Measurements from ENCODE around the gene VPS45.

VPS45 gene

DNA sequence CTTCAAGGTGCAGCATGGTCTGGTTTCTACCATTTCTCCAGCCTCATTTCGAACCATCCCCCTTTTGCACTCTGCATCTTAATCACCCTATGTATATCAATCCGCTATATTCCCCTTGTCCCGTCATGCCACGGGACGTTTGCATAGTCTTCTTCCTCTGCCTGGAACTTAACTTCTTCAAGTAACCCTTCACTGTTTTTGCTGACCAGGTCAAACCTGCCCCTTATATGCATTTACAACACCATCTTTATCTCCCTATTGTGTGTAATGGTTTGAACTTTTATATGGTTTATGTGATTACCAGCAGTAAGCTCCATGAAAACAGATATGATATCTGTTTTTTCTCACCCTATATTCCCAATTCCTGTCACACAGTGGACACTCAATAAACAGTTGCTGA is 2.3 kb downstream of the VPS45 start:
- H3K4me3 ChIP-seq (replicated peaks; ENCODE audit: low read depth, low read length): no peak overlapping the region
- DNase-seq (ENCODE audit: extremely low read depth, low read depth): no peak
- TF ChIP-seq, protein P1, sequence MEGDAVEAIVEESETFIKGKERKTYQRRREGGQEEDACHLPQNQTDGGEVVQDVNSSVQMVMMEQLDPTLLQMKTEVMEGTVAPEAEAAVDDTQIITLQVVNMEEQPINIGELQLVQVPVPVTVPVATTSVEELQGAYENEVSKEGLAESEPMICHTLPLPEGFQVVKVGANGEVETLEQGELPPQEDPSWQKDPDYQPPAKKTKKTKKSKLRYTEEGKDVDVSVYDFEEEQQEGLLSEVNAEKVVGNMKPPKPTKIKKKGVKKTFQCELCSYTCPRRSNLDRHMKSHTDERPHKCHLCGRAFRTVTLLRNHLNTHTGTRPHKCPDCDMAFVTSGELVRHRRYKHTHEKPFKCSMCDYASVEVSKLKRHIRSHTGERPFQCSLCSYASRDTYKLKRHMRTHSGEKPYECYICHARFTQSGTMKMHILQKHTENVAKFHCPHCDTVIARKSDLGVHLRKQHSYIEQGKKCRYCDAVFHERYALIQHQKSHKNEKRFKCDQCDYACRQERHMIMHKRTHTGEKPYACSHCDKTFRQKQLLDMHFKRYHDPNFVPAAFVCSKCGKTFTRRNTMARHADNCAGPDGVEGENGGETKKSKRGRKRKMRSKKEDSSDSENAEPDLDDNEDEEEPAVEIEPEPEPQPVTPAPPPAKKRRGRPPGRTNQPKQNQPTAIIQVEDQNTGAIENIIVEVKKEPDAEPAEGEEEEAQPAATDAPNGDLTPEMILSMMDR (IDR thresholded peaks at IDR 0.05; ENCODE audit: low read depth, low read length, missing control alignments): no peak

DNA sequence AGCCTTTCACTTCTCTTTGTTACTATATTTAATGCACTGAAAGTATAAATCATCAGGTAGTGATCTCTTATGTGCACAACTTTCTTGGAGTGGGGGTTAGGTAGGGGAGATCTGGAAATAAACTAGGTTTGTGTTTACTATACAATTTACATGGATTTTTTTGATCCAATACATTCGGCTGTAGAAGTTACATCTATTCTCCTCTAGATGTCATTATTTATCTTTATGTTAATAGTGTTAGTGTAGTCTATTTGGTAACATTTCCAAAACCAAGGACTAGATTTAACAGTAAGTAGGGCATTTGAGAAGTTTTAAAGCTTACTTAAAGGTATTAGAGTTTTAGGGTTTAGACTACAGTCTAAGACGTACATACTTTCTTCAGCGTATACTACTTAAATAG is 5.4 kb downstream of the VPS45 start:
- no peak for DNase-seq (ENCODE audit: extremely low read depth, low read depth)
- TF ChIP-seq, protein P1 (IDR thresholded peaks at IDR 0.05; ENCODE audit: low read depth, low read length, missing control alignments): no peak
- H3K4me3 ChIP-seq (replicated peaks; ENCODE audit: low read depth, low read length): no peak overlapping the region

DNA sequence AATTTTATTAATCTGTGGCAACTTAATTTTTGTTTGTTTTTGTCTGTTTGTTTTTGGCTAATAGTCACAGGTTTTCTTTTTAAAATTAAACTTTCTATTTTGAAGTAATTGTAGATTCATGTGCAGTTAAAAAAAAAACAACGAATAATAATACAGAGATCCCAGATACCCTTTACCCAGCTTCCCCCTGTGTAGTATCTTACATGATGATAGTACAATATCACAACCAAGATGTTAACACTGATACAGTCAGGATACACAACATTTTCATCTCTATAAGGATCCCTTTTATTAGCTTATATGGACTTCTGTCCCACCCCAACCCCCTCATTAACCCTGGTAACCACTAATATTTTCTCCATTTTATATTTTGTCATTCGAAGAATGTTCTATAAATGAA is 5.9 kb downstream of the VPS45 start:
- TF ChIP-seq, protein P1 (IDR thresholded peaks at IDR 0.05; ENCODE audit: low read depth, low read length, missing control alignments): no peak
- DNase-seq (ENCODE audit: extremely low read depth, low read depth): no peak

DNA sequence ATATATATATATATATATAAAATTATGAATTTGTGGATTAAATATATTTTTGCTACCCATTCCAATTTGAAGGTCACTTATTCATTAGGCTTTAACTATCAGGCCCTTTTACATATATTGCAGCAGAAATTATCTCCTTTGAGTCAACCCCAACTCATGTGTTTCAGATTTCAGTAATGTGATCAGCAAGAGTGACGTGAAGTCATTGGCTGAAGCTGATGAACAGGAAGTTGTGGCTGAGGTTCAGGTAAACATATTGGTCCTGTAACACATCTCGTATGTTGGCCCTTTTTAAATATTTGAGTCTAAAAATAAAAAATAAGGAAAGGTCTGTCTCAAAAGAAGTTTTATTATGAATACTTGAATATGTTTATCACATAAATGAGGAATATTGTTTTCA is 8.5 kb downstream of the VPS45 start:
- no peak overlapping the region for H3K4me3 ChIP-seq (replicated peaks; ENCODE audit: low read depth, low read length)
- DNase-seq (ENCODE audit: extremely low read depth, low read depth): no peak
- TF ChIP-seq, protein P1 (IDR thresholded peaks at IDR 0.05; ENCODE audit: low read depth, low read length, missing control alignments): no peak

More for the DNA sequence above, 5.9 kb downstream of the VPS45 start:
- no peak overlapping the region for H3K4me3 ChIP-seq (replicated peaks; ENCODE audit: low read depth, low read length)

DNA sequence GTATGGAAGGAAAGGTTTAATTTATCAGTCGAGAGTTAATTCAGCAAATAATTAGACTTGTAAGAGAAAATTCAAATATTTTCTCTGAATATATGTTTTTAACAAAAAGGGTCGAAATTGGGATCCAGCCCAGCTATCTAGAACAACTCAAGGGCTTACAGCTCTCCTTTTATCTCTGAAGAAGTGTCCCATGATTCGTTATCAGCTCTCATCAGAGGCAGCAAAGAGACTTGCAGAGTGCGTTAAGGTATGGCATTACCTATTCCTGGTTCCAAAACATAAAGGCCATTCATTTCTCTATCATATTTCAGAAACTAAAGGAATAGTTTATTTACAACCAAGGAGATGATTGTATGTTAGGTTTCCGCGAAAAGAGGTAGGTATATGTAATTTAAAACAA is 9.4 kb downstream of the VPS45 start:
- TF ChIP-seq, protein P1 (IDR thresholded peaks at IDR 0.05; ENCODE audit: low read depth, low read length, missing control alignments): no peak
- H3K4me3 ChIP-seq (replicated peaks; ENCODE audit: low read depth, low read length): no peak overlapping the region
- DNase-seq (ENCODE audit: extremely low read depth, low read depth): no peak

DNA sequence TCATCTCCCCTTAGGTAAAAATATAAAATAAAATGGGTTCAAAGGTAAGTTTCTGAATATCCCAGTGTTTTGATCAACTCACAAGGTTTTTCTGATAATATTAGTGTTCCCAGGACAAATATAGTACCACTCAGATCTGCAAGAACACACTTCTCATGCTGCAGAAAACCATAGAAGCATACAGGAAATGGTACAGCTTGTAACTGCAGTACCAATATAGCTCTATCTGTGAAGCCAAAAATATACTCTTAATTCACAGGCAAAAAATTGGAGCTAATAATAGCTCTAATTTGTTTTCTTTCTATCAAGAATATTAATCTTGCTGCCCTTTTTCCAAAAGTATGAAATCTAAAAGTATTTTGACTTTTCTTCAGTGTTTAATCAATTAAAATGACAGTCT is 13.2 kb downstream of the VPS45 start:
- TF ChIP-seq, protein P1 (IDR thresholded peaks at IDR 0.05; ENCODE audit: low read depth, low read length, missing control alignments): no peak
- no peak for DNase-seq (ENCODE audit: extremely low read depth, low read depth)
- H3K4me3 ChIP-seq (replicated peaks; ENCODE audit: low read depth, low read length): no peak overlapping the region

DNA sequence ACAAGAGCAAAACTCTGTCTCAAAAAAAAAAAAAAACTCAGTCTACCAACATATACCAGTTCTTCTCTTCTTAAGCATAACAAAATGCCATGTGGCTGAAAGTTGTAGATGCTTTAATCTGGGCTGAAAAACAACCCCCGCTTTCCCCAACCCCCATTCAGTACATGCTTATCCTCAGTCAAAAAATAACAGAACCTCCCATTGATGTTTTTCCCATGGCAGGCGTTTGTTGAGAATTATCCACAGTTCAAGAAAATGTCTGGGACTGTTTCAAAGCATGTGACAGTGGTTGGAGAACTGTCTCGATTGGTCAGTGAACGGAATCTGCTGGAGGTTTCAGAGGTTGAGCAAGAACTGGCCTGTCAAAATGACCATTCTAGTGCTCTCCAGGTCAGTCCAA is 14.9 kb downstream of the VPS45 start:
- H3K4me3 ChIP-seq (replicated peaks; ENCODE audit: low read depth, low read length): no peak overlapping the region
- TF ChIP-seq, protein P1 (IDR thresholded peaks at IDR 0.05; ENCODE audit: low read depth, low read length, missing control alignments): no peak
- DNase-seq (ENCODE audit: extremely low read depth, low read depth): no peak

All from HFF-Myc (cell line).